Measurements from ENCODE around the gene PAM.

The PAM gene

DNA sequence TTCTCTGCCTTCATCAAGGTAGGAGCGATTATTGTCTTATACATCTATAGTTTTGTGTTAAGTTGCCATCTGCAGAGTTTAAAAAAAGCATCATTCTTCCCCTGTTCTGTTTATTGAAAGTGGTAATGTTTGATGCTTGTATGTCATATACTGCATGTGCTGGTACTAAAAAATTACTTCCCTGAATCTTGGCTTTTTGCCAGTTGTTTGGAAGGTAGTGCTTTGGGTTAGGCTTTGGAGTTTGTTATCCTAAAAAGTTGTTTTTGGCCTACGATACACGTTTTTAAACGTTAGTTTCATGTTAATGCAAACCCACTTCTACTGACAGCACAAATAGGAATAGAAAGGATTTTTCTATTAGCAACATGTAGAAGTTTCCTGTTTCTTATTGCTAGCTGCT lies 206.6 kb downstream of the PAM start:
- no peak overlapping the region for H3K4me3 ChIP-seq (ENCODE audit: extremely low read depth, insufficient read depth, low read length, poor library complexity, severe bottlenecking)
- H3K27ac ChIP-seq (ENCODE audit: low read depth, low read length, severe bottlenecking), result no peak overlapping the region
- WGBS, 2 experiments (ENCODE audit: insufficient coverage in 2 of 2), result no CpG with 5 or more reads among the region's 4 CpGs
- H3K36me3 ChIP-seq (ENCODE audit: control insufficient read depth, insufficient read depth, low read length), result peaks cover 16% of the 10 kb centered on the region
- no peaks in the 10 kb centered on the region for H3K9me3 ChIP-seq (ENCODE audit: control insufficient read depth, low read length)
- H3K4me1 ChIP-seq (ENCODE audit: control insufficient read depth, insufficient read depth, low read length, poor library complexity, severe bottlenecking), result peaks cover 9% of the 10 kb centered on the region

DNA sequence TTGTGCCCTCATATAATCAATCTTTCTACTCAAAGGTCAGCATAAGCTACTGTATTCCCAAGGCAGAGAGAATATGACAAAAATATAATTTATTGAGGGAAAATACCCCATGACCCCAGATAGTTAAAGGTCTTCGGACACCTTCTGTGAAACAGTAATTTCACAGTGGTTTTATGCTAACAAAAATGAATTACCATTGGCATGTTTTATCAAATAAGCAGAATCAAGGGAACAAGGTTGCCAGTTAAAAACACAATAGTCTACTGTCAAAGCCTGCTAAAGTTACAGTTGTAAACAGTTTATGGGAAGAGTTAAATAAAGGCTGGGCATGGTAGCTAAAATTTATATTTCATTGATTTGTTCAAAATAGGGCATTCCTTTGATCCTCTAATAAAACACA lies 210.5 kb downstream of the PAM start:
- peak overlapping the region; percentile 6 for H3K27ac ChIP-seq (ENCODE audit: low read depth, low read length, severe bottlenecking)
- H3K9me3 ChIP-seq (ENCODE audit: control insufficient read depth, low read length), result no peaks in the 10 kb centered on the region
- no CpG with 5 or more reads among the region's 1 CpG for WGBS, 2 experiments (ENCODE audit: insufficient coverage in 2 of 2)

DNA sequence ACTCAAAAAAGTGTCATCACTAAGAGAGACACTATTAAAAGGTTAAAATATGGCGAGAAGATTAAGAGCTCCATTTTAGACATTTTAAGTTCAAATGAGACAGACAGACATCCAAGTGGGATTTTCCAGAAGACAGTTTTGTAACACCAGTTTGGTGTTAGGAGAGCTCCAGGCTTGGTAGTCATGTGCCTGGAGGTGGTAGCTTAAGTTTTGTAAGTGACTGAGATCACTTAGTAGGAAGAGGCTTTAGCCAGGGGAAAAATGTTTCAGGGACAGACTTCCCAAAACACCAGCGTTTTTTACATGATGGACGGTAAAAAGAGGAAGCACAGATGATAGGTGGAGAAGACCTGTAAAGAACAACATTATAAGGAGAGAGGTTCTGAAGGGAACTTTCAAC lies 214.5 kb downstream of the PAM start:
- WGBS, 2 experiments (ENCODE audit: insufficient coverage in 2 of 2), result 79 to 100% methylated on average over 1 to 2 of the region's 3 CpGs

More for the DNA sequence above, 210.5 kb downstream of the PAM start:
- H3K36me3 ChIP-seq (ENCODE audit: control insufficient read depth, insufficient read depth, low read length), result peaks cover 26% of the 10 kb centered on the region
- H3K4me1 ChIP-seq (ENCODE audit: control insufficient read depth, insufficient read depth, low read length, poor library complexity, severe bottlenecking), result no peaks in the 10 kb centered on the region
- no peak overlapping the region for H3K4me3 ChIP-seq (ENCODE audit: extremely low read depth, insufficient read depth, low read length, poor library complexity, severe bottlenecking)

DNA sequence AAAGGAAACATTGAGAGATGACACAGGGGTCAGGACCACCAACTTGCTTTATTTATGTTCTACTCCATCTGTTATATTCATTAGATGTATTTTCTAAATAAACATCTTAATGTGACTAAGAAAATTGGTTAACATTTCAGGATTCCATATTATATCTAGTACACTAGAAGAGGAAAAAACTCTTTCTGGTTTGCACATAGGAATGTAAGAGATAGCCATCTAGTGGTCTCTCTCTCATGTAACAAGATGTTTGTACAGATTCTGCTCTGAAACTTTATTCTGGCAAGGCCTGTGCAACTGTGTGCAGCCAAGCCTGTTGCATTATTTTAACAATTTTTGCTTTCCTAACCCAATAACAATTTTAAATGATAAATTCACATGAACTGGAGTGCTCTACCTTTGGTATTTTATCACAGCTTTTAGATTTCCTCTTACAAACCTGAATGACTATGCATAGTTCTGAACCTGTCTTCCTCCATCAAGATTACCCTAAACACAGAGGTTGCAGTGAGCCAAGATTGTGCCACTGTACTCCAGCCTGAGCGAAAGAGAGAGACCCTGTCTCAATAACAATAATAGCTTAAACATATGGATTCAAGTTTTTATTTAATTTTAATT lies 216.7 kb downstream of the PAM start:
- peaks cover 40% of the 10 kb centered on the region for H3K36me3 ChIP-seq (ENCODE audit: control insufficient read depth, insufficient read depth, low read length)
- H3K9me3 ChIP-seq (ENCODE audit: control insufficient read depth, low read length), result no peaks in the 10 kb centered on the region
- H3K4me3 ChIP-seq (ENCODE audit: extremely low read depth, insufficient read depth, low read length, poor library complexity, severe bottlenecking), result no peak overlapping the region
- H3K4me1 ChIP-seq (ENCODE audit: control insufficient read depth, insufficient read depth, low read length, poor library complexity, severe bottlenecking), result no peaks in the 10 kb centered on the region
- no CpG with 5 or more reads among the region's 1 CpG for WGBS, 2 experiments (ENCODE audit: insufficient coverage in 2 of 2)
- H3K27ac ChIP-seq (ENCODE audit: low read depth, low read length, severe bottlenecking), result no peak overlapping the region

More for the DNA sequence above, 214.5 kb downstream of the PAM start:
- Histone ChIP-seq H3K4me3 (ENCODE audit: extremely low read depth, insufficient read depth, low read length, poor library complexity, severe bottlenecking) (no peak overlapping the region), H3K4me1 (ENCODE audit: control insufficient read depth, insufficient read depth, low read length, poor library complexity, severe bottlenecking) (no peaks in the 10 kb centered on the region), H3K27ac (ENCODE audit: low read depth, low read length, severe bottlenecking) (no peak overlapping the region), H3K9me3 (ENCODE audit: control insufficient read depth, low read length) (no peaks in the 10 kb centered on the region), H3K36me3 (ENCODE audit: control insufficient read depth, insufficient read depth, low read length) (peaks cover 40% of the 10 kb centered on the region)

DNA sequence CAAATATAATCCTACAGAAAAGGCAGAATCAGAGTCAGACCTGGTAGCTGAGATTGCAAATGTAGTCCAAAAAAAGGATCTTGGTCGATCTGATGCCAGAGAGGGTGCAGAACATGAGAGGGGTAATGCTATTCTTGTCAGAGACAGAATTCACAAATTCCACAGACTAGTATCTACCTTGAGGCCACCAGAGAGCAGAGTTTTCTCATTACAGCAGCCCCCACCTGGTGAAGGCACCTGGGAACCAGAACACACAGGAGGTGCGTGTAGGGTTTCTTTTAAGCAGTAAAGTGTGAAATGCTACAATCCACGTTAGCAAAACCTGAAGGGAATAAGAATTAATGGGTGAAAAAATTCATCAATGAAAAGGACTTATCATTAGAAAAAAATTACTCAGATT lies 219.1 kb downstream of the PAM start:
- no CpG with 5 or more reads among the region's 3 CpGs for WGBS, 2 experiments (ENCODE audit: insufficient coverage in 2 of 2)
- Histone ChIP-seq H3K4me3 (ENCODE audit: extremely low read depth, insufficient read depth, low read length, poor library complexity, severe bottlenecking) (no peak overlapping the region), H3K9me3 (ENCODE audit: control insufficient read depth, low read length) (no peaks in the 10 kb centered on the region)

DNA sequence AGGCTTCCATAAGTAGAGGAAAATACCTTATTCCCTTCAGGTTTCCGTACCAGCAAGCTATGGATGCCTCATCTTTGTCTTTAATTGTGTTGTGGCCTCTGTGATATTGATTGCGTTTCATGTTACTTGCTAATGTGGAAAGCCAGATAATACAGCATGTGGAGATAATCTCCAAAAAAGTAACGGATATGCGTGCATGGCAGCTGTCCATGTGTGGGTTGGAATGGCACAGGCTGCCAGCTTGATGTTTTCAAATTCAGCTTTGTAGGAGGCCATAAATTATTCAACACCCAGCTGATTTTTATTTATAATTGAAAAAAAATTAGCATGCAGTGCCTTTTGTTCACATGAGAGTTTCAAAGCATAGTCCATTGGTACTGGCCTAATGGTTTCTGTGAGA lies 219.9 kb downstream of the PAM start:
- peaks cover 30% of the 10 kb centered on the region for H3K36me3 ChIP-seq (ENCODE audit: control insufficient read depth, insufficient read depth, low read length)
- no peak overlapping the region for H3K4me3 ChIP-seq (ENCODE audit: extremely low read depth, insufficient read depth, low read length, poor library complexity, severe bottlenecking)
- H3K4me1 ChIP-seq (ENCODE audit: control insufficient read depth, insufficient read depth, low read length, poor library complexity, severe bottlenecking), result no peaks in the 10 kb centered on the region
- WGBS, 2 experiments (ENCODE audit: insufficient coverage in 2 of 2), result 83% methylated on average over 1 of the region's 4 CpGs; no CpG with 5 or more reads in 1 of the 2 experiments
- H3K27ac ChIP-seq (ENCODE audit: low read depth, low read length, severe bottlenecking), result no peak overlapping the region
- no peaks in the 10 kb centered on the region for H3K9me3 ChIP-seq (ENCODE audit: control insufficient read depth, low read length)

More for the DNA sequence above, 219.1 kb downstream of the PAM start:
- Histone ChIP-seq H3K4me1 (ENCODE audit: control insufficient read depth, insufficient read depth, low read length, poor library complexity, severe bottlenecking) (no peaks in the 10 kb centered on the region), H3K27ac (ENCODE audit: low read depth, low read length, severe bottlenecking) (no peak overlapping the region), H3K36me3 (ENCODE audit: control insufficient read depth, insufficient read depth, low read length) (peaks cover 30% of the 10 kb centered on the region)

DNA sequence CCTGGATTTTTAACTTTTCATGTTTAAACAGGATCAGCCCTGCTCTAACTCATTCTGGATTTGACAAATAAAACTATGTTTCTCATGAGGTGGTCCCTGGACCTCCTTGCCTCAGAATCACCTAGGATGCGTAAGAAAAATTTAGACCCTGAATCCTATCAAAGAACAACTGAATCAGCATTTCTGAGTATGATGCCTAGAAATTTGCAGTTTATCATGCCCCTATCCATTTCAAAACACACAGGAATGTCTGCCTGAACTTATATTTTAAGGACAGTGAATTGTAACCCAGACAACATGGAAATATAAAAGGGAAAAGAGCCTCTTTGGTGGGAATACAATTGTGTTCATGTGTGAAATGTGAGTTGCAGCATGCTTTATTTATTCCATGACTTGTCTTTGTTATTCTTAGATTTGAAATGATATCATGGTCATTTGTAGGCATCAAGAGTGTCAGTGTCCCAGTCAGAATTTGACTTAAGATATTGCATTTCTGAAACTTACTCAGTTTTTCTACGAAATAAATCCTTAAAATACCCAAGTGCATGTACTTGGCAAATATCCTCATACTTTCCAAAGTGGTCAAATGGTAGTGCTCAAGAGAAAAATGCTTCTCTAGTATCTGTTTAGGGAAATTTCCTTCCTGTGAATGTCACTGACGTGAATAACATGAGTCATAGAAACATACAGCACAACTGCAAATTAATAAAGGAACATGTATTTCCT lies 220.5 kb downstream of the PAM start:
- H3K27ac ChIP-seq (ENCODE audit: low read depth, low read length, severe bottlenecking), result no peak overlapping the region
- H3K36me3 ChIP-seq (ENCODE audit: control insufficient read depth, insufficient read depth, low read length), result peaks cover 30% of the 10 kb centered on the region
- H3K4me1 ChIP-seq (ENCODE audit: control insufficient read depth, insufficient read depth, low read length, poor library complexity, severe bottlenecking), result no peaks in the 10 kb centered on the region
- WGBS, 2 experiments (ENCODE audit: insufficient coverage in 2 of 2), result 89 to 90% methylated on average over 1 to 2 of the region's 3 CpGs
- no peak overlapping the region for H3K4me3 ChIP-seq (ENCODE audit: extremely low read depth, insufficient read depth, low read length, poor library complexity, severe bottlenecking)
- H3K9me3 ChIP-seq (ENCODE audit: control insufficient read depth, low read length), result no peaks in the 10 kb centered on the region

DNA sequence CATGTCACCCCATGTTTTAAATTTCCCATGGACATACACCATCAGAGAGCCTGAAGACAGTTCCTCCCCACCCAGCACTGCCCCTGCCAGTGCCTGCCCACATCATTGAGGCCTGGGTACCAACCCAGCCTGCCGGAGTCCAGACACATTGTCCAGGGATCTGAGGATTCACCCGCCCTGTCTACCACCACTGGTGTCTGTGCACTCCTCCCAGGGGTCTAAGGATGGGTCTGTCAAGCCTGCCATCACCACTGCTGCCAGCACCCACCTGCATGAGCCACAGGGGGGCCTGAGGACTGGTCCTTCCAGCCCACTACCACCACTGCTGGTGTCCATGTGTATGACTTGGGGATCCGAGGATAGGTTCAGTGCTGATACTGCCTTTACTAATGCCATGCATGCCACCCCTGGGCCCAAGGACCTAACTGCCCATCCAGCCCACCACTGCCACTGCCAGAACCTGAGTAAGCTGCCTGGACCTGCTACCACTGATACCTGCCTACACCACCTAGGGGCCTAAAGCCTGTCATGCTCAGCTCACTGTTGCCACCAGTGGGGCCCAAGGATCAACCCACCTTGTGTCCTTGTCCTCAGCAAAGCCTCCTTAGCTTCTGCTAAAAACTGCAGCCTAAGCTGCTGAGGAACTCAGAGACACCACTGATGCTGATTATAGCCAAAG lies 227.0 kb downstream of the PAM start:
- no peaks in the 10 kb centered on the region for H3K4me1 ChIP-seq (ENCODE audit: control insufficient read depth, insufficient read depth, low read length, poor library complexity, severe bottlenecking)
- WGBS, 2 experiments (ENCODE audit: insufficient coverage in 2 of 2), result 73 to 89% methylated on average over 1 to 2 of the region's 3 CpGs
- H3K9me3 ChIP-seq (ENCODE audit: control insufficient read depth, low read length), result no peaks in the 10 kb centered on the region
- H3K4me3 ChIP-seq (ENCODE audit: extremely low read depth, insufficient read depth, low read length, poor library complexity, severe bottlenecking), result no peak overlapping the region
- H3K36me3 ChIP-seq (ENCODE audit: control insufficient read depth, insufficient read depth, low read length), result peaks cover 18% of the 10 kb centered on the region
- no peak overlapping the region for H3K27ac ChIP-seq (ENCODE audit: low read depth, low read length, severe bottlenecking)

DNA sequence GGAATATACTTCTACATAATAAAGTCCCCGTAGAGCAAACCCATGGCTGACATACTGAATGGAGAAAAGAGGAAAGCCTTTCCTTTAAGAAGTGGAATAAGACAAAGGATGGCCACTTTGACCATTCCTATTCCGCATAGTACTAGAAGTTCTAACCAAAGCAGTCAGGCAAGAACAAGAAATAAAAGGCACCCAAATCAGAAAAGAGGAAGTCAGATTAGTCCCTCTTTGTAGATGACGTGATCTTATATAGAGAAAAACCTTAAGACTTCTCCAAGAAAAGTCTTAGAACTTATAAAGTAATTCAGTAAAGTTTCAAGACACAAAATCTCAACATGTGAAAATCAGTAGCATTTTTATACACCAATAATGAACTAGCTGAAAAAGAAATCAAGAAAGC lies 231.0 kb downstream of the PAM start:
- Histone ChIP-seq H3K36me3 (ENCODE audit: control insufficient read depth, insufficient read depth, low read length) (peaks cover 15% of the 10 kb centered on the region), H3K4me1 (ENCODE audit: control insufficient read depth, insufficient read depth, low read length, poor library complexity, severe bottlenecking) (no peaks in the 10 kb centered on the region), H3K4me3 (ENCODE audit: extremely low read depth, insufficient read depth, low read length, poor library complexity, severe bottlenecking) (no peak overlapping the region), H3K9me3 (ENCODE audit: control insufficient read depth, low read length) (no peaks in the 10 kb centered on the region), H3K27ac (ENCODE audit: low read depth, low read length, severe bottlenecking) (no peak overlapping the region)
- 100% methylated on average over 1 of the region's 3 CpGs; no CpG with 5 or more reads in 1 of the 2 experiments for WGBS, 2 experiments (ENCODE audit: insufficient coverage in 2 of 2)

DNA sequence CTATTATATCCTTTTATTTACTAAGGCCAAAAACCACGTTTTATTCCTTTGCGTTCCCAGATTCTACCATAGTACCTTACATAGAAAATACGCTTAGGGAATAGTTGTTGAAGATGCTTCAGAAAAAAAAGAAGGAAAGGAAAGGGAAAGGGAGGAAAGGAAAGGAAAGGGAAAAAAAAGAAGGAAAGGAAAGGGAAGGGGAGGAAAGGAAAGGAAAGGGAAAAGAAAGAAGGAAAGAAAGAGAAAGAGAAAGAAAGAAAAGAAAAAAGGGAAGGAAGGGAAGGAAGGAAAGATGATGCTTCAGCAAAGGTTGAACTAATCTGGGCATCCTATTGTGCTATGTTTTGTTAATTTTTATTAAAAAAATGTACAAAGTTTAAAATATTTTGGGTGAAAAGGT lies 233.4 kb downstream of the PAM start:
- no peak overlapping the region for H3K4me3 ChIP-seq (ENCODE audit: extremely low read depth, insufficient read depth, low read length, poor library complexity, severe bottlenecking)
- no peaks in the 10 kb centered on the region for H3K36me3 ChIP-seq (ENCODE audit: control insufficient read depth, insufficient read depth, low read length)
- no peaks in the 10 kb centered on the region for H3K9me3 ChIP-seq (ENCODE audit: control insufficient read depth, low read length)
- H3K27ac ChIP-seq (ENCODE audit: low read depth, low read length, severe bottlenecking), result no peak overlapping the region
- H3K4me1 ChIP-seq (ENCODE audit: control insufficient read depth, insufficient read depth, low read length, poor library complexity, severe bottlenecking), result no peaks in the 10 kb centered on the region
- no CpG with 5 or more reads among the region's 3 CpGs for WGBS, 2 experiments (ENCODE audit: insufficient coverage in 2 of 2)

DNA sequence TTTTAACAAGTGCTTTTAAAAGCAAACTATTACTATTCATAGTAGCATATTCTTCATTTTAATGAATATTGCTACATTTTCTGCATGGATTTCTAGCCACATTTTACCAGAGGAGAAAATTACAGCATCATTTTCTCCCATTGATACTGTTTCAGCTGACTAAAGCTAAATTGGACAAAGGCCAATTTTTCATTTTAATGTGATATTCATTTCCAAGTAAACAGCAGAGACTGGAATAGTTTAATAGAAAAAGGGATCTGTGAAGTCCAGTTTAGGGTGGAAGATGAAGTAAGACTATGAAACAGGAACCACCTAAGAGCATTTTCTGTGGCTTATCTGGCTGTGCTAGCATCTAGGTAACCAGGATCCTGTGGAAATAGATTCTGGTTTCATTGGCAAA lies 236.7 kb downstream of the PAM start:
- H3K4me3 ChIP-seq (ENCODE audit: extremely low read depth, insufficient read depth, low read length, poor library complexity, severe bottlenecking), result no peak overlapping the region

More for the DNA sequence above, 236.7 kb downstream of the PAM start:
- Histone ChIP-seq H3K36me3 (ENCODE audit: control insufficient read depth, insufficient read depth, low read length) (peaks cover 8% of the 10 kb centered on the region), H3K27ac (ENCODE audit: low read depth, low read length, severe bottlenecking) (no peak overlapping the region), H3K4me1 (ENCODE audit: control insufficient read depth, insufficient read depth, low read length, poor library complexity, severe bottlenecking) (no peaks in the 10 kb centered on the region), H3K9me3 (ENCODE audit: control insufficient read depth, low read length) (no peaks in the 10 kb centered on the region)
